ENCODE data around the gene COX10. TPM values are rescaled to one million over a fixed set of nuclear protein-coding genes. Genes with fewer than 3 reads are reported as not detected.

COX10 gene
- polyA plus RNA-seq, 5 donors = 10.5 to 12.2 (median 11.4) TPM

- DNase-seq = no peak
Observed at GRCh38 chr17:14068542-14069250, 608 bp upstream of the COX10 start.

- no peak for DNase-seq
Observed at GRCh38 chr17:14070344-14070984, 1.2 kb downstream of the COX10 start.

GRCh38 chr17:14072881-14073280, 3.6 kb downstream of the COX10 start:
- DNase-seq = no peak

- DNase-seq = no peak
Observed at GRCh38 chr17:14078027-14078426, 8.7 kb downstream of the COX10 start.

GRCh38 chr17:14080847-14081251, 11.5 kb downstream of the COX10 start:
- no peak for DNase-seq

GRCh38 chr17:14082848-14083247, 13.5 kb downstream of the COX10 start:
- DNase-seq = no peak

GRCh38 chr17:14084955-14085354, 15.7 kb downstream of the COX10 start:
- DNase-seq = no peak

- DNase-seq = no peak
Observed at GRCh38 chr17:14086189-14086588, 16.9 kb downstream of the COX10 start.

GRCh38 chr17:14089179-14089578, 19.9 kb downstream of the COX10 start:
- no peak for DNase-seq

GRCh38 chr17:14091367-14091766, 22.1 kb downstream of the COX10 start:
- no peak for DNase-seq

- no peak for DNase-seq
Observed at GRCh38 chr17:14092808-14093207, 23.5 kb downstream of the COX10 start.

GRCh38 chr17:14094676-14095601, 25.6 kb downstream of the COX10 start:
- peak in 1 of 2 donors; percentile 4 for DNase-seq

GRCh38 chr17:14095631-14096030, 26.3 kb downstream of the COX10 start:
- DNase-seq = peak in 1 of 2 donors; percentile 17

GRCh38 chr17:14098246-14098645, 28.9 kb downstream of the COX10 start:
- DNase-seq = peak in 1 of 2 donors; percentile 19

GRCh38 chr17:14101976-14102375, 32.7 kb downstream of the COX10 start:
- DNase-seq = no peak

GRCh38 chr17:14103836-14104235, 34.5 kb downstream of the COX10 start:
- DNase-seq = no peak

- no peak for DNase-seq
Observed at GRCh38 chr17:14104734-14105133, 35.4 kb downstream of the COX10 start.

GRCh38 chr17:14107889-14108288, 38.6 kb downstream of the COX10 start:
- DNase-seq = no peak

GRCh38 chr17:14112407-14112806, 43.1 kb downstream of the COX10 start:
- DNase-seq = no peak

GRCh38 chr17:14113137-14113536, 43.8 kb downstream of the COX10 start:
- DNase-seq = no peak

- no peak for DNase-seq
Observed at GRCh38 chr17:14116263-14117024, 47.1 kb downstream of the COX10 start.

GRCh38 chr17:14118951-14119350, 49.6 kb downstream of the COX10 start:
- no peak for DNase-seq

All from right lung (tissue), 5 donors.